IPS-18c (cell line): Measurements from ENCODE around the gene FOXP4.

Source experiments
- H3K4me3 ChIP-seq: 2 replicates; pipeline ENCODE4 v1.7.0; 2013; ENCODE audit warnings: low read depth, mild to moderate bottlenecking, low read length, moderate library complexity; ENCODE audit not compliant: insufficient read depth
- H3K9me3 ChIP-seq: one replicate; pipeline ENCODE4 v1.6.1; 2013; ENCODE audit warnings: mild to moderate bottlenecking, low read length, moderate library complexity; ENCODE audit not compliant: control insufficient read depth, insufficient read depth

The FOXP4 gene

GRCh38 chr6:41538556-41539182 lies 7.5 kb upstream of the FOXP4 start:
- no peak overlapping the region for H3K4me3 ChIP-seq
- H3K9me3 ChIP-seq, result no peaks in the 10 kb centered on the region

DNA sequence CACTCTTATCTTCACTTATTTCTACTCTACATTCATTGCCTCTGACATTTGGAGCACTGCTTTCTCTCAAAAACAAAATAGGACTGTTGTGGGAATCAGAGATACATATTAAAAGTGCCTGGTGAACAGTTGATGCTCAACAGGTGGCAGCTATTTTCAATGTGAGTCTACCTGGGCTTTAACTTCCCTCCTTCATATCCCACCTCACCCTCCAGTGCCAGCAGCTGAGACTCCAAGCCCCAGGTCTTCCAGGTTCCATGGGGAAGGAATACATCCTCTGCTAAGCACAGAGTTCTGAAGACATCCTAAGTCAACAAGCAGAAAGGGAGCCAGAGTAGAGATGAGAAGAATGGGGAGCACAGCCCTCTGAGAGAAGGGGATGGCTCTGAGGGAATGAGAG lies 7.0 kb upstream of the FOXP4 start:
- no peak overlapping the region for H3K4me3 ChIP-seq
- H3K9me3 ChIP-seq, result no peaks in the 10 kb centered on the region

DNA sequence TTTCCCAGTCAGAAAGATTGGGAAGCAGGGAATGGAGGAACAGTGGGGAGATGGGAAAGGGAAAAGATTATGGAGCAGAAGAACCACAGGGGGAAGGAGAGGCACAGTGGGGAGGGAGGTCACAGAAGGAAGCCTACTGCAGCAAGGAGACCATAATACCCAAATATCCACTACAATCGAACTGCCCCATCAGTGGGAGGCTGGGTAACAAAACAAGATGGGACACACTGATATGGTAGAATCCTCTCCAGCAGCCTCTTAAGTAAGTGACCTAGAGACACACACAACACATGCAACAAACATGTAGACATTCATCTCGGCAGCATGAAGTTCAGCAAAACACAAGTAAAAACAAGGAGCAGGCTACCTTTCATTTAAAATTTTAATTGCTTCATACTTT lies 4.8 kb upstream of the FOXP4 start:
- Histone ChIP-seq H3K4me3 (no peak overlapping the region), H3K9me3 (no peaks in the 10 kb centered on the region)

DNA sequence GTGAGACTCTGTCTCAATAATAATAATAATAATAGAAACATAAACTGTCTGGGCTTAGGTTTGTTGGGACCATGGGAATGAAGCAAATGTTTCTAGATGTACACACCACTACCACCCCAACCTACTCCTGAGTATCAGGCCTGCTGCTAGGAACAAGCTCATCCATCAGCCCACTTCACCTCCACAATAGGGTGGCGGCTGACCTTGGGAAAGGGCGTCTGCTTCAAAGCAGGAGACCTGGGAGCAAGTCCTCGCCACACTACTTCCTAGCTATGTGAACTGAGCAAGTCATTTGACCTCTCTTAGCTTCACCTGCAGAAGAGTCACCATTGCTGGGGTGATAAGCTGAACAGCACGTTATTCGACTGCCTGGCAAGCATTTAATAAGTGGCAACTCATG lies 3.1 kb upstream of the FOXP4 start:
- Histone ChIP-seq H3K4me3 (no peak overlapping the region), H3K9me3 (no peaks in the 10 kb centered on the region)

GRCh38 chr6:41545247-41545702 lies 906 bp upstream of the FOXP4 start:
- Histone ChIP-seq H3K4me3 (peak overlapping the region; percentile 63), H3K9me3 (no peaks in the 10 kb centered on the region)

DNA sequence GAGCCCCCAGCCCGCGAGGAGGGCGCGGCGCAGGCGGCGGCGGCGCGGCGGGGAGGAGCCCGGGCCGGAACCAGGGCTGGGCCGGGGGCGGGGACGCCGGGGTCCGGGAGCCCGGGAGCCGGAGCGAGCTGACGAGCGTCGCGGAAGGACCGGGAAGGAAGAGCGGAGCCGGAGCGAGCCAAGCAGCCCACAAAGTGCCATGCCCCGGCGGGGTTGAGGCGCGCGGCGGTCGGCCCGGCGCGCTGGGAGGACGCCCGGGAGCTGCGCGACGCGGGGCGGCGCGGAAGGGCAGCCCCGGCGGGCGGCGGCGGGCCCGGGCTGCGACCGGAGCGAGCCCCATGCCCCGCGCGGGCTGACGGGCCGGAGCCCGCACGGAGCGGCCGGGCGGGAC lies 289 bp downstream of the FOXP4 start:
- H3K4me3 ChIP-seq, result peak overlapping the region; percentile 73
- H3K9me3 ChIP-seq, result no peaks in the 10 kb centered on the region

- H3K9me3 ChIP-seq, result no peaks in the 10 kb centered on the region
- peak overlapping the region; percentile 73 for H3K4me3 ChIP-seq
Measured at GRCh38 chr6:41546866-41547798, 951 bp downstream of the FOXP4 start.

DNA sequence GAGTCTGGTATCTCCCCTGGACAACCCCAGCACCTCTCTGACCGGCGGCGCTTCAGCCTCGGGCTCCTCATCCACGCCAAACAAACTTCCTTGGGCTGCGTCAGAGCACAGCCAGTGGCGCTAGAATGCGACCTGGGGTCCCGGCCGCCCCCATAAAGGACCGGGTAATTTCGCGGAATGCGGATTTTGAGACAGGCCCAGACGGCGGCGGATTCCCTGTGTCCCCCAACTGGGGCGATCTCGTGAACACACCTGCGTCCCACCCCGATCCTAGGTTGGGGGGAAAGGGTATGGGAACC lies 1.6 kb downstream of the FOXP4 start:
- peak overlapping the region; percentile 73 for H3K4me3 ChIP-seq
- H3K9me3 ChIP-seq, result no peaks in the 10 kb centered on the region

DNA sequence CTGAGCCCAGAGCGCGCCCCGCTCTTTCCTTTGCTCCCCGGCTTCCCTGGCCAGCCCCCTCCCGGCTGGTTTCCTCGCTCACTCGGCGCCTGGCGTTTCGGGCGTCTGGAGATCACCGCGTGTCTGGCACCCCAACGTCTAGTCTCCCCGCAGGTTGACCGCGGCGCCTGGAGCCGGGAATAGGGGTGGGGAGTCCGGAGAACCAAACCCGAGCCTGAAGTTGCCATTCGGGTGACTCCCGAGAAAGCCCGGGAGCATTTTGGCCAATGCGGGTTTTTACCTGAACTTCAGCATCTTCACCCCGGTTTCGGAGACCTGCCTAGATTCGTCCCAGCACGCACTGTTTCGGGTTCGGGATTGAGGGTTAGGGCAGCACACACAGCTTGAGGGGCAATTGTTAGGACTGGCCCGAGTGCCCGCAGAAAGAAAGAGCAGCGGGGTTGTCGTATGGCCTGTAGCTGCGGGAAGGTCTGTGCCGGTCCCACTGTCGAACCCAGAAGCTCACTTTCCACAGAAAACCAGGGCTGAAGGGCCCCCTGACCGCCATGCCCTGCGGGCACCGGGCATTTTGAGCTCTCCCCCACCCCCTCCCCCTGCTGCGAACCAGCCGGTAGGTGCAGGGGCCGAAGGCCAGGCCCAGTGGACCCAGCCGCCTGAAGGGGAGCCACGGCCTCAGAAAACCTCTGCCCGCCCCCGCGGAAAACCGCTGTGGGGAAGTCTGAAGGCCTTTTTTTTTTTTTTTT lies 2.1 kb downstream of the FOXP4 start:
- Histone ChIP-seq H3K9me3 (no peaks in the 10 kb centered on the region), H3K4me3 (peak overlapping the region; percentile 73)

GRCh38 chr6:41548841-41549642 lies 2.9 kb downstream of the FOXP4 start:
- H3K4me3 ChIP-seq, result peak overlapping the region; percentile 36
- no peaks in the 10 kb centered on the region for H3K9me3 ChIP-seq

DNA sequence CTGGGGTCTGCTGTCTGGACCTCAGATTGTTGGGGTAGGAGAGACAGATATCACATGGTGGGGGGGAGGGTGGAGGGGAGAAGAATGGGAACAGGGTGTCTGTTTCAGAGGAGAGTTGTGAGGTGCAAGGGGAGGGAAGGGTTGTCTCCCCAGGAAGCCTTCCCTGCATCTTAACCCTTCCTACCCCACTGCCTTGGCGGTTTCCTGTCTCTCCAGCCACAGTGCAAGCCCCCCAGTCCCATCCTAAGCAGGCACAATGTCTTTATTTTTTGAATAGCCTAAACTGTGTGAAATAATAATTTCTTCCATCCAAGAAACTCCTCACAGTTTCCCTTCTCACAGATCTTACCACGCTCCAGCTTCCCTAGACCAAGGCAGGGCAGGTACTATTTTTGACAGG lies 3.5 kb downstream of the FOXP4 start:
- Histone ChIP-seq H3K9me3 (no peaks in the 10 kb centered on the region), H3K4me3 (peak overlapping the region; percentile 36; the same call in 1 of the 2 replicates)

DNA sequence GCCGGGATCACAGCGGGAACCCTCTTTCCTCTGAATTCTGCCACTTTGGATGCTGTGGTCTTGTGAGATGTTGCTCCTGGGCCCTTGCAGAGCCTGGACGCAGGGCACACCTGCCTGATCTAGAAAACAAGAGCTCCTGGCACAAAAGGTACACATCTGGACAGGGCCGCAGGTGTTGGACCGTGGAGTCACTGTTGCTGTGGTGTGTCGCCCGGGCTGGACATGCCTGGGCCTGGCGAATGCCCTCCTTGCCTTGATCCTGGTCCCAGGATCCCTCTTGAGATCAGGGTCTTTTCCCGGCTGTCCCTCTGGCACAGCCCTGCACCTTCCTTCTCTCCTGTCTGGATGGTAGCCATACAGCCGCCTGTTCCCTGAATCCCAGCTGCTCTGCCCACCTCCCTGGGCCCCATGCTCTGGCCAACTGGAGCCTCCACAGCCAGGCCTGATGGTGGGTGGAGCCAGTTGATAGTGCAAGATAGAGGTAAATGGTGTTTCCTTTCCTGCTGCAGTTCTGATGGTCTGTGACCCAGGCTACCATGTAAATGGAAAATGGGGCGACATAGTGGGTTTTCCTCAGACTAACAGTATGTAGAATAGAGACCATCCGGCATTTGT lies 5.0 kb downstream of the FOXP4 start:
- no peak overlapping the region for H3K4me3 ChIP-seq
- H3K9me3 ChIP-seq, result no peaks in the 10 kb centered on the region

DNA sequence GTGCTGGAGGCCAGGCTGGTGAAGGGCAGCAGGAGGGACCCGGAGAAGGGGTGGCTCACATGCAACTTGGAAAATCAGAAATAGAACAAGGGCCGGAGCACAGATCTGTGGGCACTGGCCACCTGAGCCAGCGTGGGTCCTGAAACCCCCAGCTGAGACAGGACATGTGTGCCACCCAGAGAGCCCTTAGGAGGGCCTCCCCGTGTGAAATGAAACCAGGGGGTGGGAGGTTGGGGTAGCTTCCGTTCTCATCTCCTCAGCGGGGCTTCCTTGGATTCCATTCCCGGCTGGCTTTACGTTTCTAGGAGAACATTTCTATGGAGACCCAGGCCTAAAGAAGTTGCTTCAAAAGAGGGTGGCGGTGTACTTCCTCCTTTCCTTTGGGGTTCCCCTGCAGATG lies 5.7 kb downstream of the FOXP4 start:
- Histone ChIP-seq H3K4me3 (no peak overlapping the region), H3K9me3 (no peaks in the 10 kb centered on the region)

DNA sequence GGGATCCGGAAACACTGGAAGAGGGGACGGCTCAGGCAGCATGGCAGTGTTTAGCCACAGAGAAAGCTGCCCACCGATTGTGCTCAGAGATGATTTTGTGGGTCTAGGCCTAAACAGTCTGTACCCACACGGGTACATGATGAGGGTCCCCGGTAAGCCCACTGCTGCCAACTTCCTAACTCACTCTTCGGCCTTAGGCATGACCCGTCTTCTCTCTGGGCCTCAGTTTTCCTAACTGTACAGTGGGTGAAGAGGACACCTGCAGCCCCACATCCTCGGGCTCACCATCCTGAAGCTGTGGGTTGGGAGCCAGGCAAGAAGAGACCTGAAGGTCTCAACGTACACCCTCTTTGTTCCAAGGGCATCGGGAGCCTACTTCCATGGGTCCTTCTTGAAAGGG lies 6.5 kb downstream of the FOXP4 start:
- H3K9me3 ChIP-seq, result no peaks in the 10 kb centered on the region
- no peak overlapping the region for H3K4me3 ChIP-seq

DNA sequence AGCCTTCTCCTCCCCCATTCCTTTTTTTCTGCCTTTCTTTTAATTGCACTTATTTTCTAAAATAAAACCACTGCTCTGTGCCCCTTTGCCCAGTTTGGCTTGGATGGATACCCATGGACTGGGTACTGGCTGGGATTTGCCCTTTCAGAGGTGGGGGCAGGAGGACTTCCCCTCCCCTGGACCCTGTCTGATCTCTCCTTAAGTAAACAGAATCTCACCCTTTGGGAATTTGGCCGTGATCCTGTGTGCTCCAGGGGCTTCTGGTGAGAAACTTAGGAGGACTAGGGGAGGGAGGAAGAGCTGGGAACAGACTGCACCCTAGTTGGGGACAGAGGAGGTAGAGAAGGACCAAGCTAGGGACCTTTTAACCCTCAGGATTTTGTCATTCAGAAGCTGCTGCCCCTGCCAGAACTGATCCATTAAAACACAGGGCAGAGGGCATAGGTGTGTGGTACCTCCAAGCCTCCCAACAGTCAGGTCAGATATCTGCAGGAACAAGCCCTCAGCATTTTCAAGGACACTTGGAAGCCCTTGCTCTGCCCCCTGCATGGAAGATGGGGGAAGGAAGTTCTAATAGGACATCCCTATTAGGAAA lies 7.3 kb downstream of the FOXP4 start:
- no peak overlapping the region for H3K4me3 ChIP-seq
- H3K9me3 ChIP-seq, result no peaks in the 10 kb centered on the region
